Activated CD8-positive, alpha-beta T cell treated with anti-CD3 and anti-CD28 coated beads for 36 hours (primary cell): ENCODE results near the gene MYBPC1. TPM values are rescaled to one million over a fixed set of nuclear protein-coding genes. Genes with fewer than 3 reads are reported as not detected.

Source experiments
- ATAC-seq: fragments of 200-7000 bp; cut with Tn5 transposase; one replicate; pipeline ENCODE4 v1.10.0; 2021; ENCODE audit warnings: mild to moderate bottlenecking, moderate library complexity
- CTCF ChIA-PET: fragments of 350-600 bp; sonication (Branson Sonifier 250); formaldehyde crosslinking; loops from one replicate; lab custom pipeline; 2021; ENCODE audit warnings: antibody characterized with exemption; lab: Charles Lee
- POLR2A ChIA-PET: fragments of 350-600 bp; sonication (Branson Sonifier 250); formaldehyde crosslinking; loops from one replicate; lab custom pipeline; 2021; ENCODE audit warnings: antibody characterized with exemption; lab: Charles Lee
- DNase-seq: peaks from one replicate; pipeline ENCODE4 v3.0.0-alpha.2; 2020
- H3K27ac Mint-ChIP-seq: one replicate; pipeline ENCODE4 v1.8.0; 2021; ENCODE audit warnings: mild to moderate bottlenecking, mixed read lengths
- H3K27me3 Mint-ChIP-seq: one replicate; pipeline ENCODE4 v1.8.0; 2021; ENCODE audit warnings: mixed read lengths
- H3K36me3 Mint-ChIP-seq: one replicate; pipeline ENCODE4 v1.8.0; 2021; ENCODE audit warnings: low read depth, mixed read lengths
- H3K4me1 Mint-ChIP-seq: one replicate; pipeline ENCODE4 v1.8.0; 2021; ENCODE audit warnings: low read depth, mixed read lengths
- H3K4me3 Mint-ChIP-seq: one replicate; pipeline ENCODE4 v1.8.0; 2021; ENCODE audit warnings: mild to moderate bottlenecking, moderate library complexity, mixed read lengths
- H3K9me3 Mint-ChIP-seq: one replicate; pipeline ENCODE4 v1.8.0; 2021; ENCODE audit warnings: mixed read lengths
- intact Hi-C: fragments of 100-400 bp; cut with micrococcal nuclease; formaldehyde crosslinking; loops from one replicate; pipeline ENCODE4 v1.10.0; 2022
- total RNA-seq, 2 experiments: library from RNA; stranded (reverse); gene quantifications; one replicate each; pipeline ENCODE4 v1.2.3, GENCODE V29; 2021
- TF ChIP-seq, protein P1 (sequence below): fragments of 200-600 bp; IDR thresholded peaks from one replicate; pipeline ENCODE4 v1.8.0; 2022; ENCODE audit warnings: antibody characterized with exemption, mild to moderate bottlenecking

Gene MYBPC1
- total RNA-seq, 2 experiments from 2014 or later: not detected

GRCh38 chr12:101690544-101691098 is 95.8 kb downstream of the MYBPC1 start:
- POLR2A ChIA-PET: no interaction called here
- DNase-seq: no peak
- H3K4me3 Mint-ChIP-seq: no peak overlapping the region
- CTCF ChIA-PET: no interaction called here
- H3K4me1 Mint-ChIP-seq: peaks cover 2% of the 10 kb centered on the region
- intact Hi-C loops: no loop called here
- no peaks in the 10 kb centered on the region for H3K9me3 Mint-ChIP-seq
- no peak overlapping the region for H3K27ac Mint-ChIP-seq
- TF ChIP-seq, protein P1, sequence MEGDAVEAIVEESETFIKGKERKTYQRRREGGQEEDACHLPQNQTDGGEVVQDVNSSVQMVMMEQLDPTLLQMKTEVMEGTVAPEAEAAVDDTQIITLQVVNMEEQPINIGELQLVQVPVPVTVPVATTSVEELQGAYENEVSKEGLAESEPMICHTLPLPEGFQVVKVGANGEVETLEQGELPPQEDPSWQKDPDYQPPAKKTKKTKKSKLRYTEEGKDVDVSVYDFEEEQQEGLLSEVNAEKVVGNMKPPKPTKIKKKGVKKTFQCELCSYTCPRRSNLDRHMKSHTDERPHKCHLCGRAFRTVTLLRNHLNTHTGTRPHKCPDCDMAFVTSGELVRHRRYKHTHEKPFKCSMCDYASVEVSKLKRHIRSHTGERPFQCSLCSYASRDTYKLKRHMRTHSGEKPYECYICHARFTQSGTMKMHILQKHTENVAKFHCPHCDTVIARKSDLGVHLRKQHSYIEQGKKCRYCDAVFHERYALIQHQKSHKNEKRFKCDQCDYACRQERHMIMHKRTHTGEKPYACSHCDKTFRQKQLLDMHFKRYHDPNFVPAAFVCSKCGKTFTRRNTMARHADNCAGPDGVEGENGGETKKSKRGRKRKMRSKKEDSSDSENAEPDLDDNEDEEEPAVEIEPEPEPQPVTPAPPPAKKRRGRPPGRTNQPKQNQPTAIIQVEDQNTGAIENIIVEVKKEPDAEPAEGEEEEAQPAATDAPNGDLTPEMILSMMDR: no peak
- ATAC-seq: no peak
- no peaks in the 10 kb centered on the region for H3K27me3 Mint-ChIP-seq
- H3K36me3 Mint-ChIP-seq: no peaks in the 10 kb centered on the region

GRCh38 chr12:101691503-101692096 is 96.8 kb downstream of the MYBPC1 start:
- TF ChIP-seq, protein P1: no peak
- intact Hi-C loops: no loop called here
- ATAC-seq (no peak), DNase-seq (no peak)
- no peaks in the 10 kb centered on the region for H3K9me3 Mint-ChIP-seq
- no peak overlapping the region for H3K4me3 Mint-ChIP-seq
- H3K27ac Mint-ChIP-seq: no peak overlapping the region
- peaks cover 8% of the 10 kb centered on the region for H3K4me1 Mint-ChIP-seq
- no peaks in the 10 kb centered on the region for H3K36me3 Mint-ChIP-seq
- ChIA-PET CTCF (interaction anchor here (1.0 kb wide), 1 partner anchor 20 kb away, joined by 3 read pairs; no protein-coding TSS in a partner anchor), POLR2A (no interaction called here)
- no peaks in the 10 kb centered on the region for H3K27me3 Mint-ChIP-seq

DNA sequence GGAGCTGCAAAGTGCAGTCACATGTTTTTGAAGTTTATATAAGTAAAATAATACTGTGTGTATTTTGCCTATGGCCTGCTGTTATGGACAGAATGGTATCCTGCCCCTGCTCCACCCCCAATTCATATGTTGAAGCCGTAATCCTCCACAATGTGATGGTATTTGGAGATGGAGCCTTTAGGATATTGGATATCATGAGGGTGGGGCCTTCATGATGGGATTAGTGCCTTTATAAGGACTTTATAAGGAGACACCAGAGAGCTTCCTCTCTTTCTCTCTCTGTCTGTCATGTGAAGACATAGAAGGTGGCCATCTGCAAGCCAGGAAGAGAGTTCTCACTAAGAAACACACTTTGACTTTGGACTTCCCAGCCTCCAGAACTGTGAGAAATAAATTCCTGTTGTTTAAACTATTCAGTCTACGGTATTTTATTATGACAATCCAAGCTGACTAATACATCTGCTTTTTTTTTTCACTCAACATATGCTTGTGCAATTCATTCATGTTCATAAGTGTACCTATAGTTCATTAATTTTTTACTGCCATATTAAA is 99.6 kb downstream of the MYBPC1 start:
- ChIA-PET CTCF (interaction anchor here (0.9 kb wide), 1 partner anchor 78 kb away, joined by 3 read pairs; no protein-coding TSS in a partner anchor), POLR2A (no interaction called here)
- Mint-ChIP-seq H3K27me3 (no peaks in the 10 kb centered on the region), H3K36me3 (no peaks in the 10 kb centered on the region), H3K9me3 (no peaks in the 10 kb centered on the region), H3K27ac (no peak overlapping the region), H3K4me1 (peaks cover 19% of the 10 kb centered on the region), H3K4me3 (no peak overlapping the region)
- DNase-seq: no peak
- TF ChIP-seq, protein P1: no peak
- ATAC-seq: no peak
- intact Hi-C loops: no loop called here

GRCh38 chr12:101694986-101695385 is 100.2 kb downstream of the MYBPC1 start:
- ATAC-seq (no peak), DNase-seq (no peak)
- Mint-ChIP-seq H3K4me1 (peaks cover 24% of the 10 kb centered on the region), H3K9me3 (no peaks in the 10 kb centered on the region), H3K36me3 (no peaks in the 10 kb centered on the region), H3K4me3 (no peak overlapping the region), H3K27ac (no peak overlapping the region), H3K27me3 (no peaks in the 10 kb centered on the region)
- ChIA-PET POLR2A (no interaction called here), CTCF (interaction anchor here (0.9 kb wide), 1 partner anchor 78 kb away, joined by 3 read pairs; no protein-coding TSS in a partner anchor)
- TF ChIP-seq, protein P1: no peak
- intact Hi-C loops: no loop called here

GRCh38 chr12:101695706-101696105 is 100.9 kb downstream of the MYBPC1 start:
- TF ChIP-seq, protein P1: no peak
- Mint-ChIP-seq H3K27me3 (no peaks in the 10 kb centered on the region), H3K4me3 (no peak overlapping the region), H3K27ac (no peak overlapping the region), H3K4me1 (peaks cover 30% of the 10 kb centered on the region), H3K36me3 (no peaks in the 10 kb centered on the region), H3K9me3 (no peaks in the 10 kb centered on the region)
- intact Hi-C loops: no loop called here
- POLR2A ChIA-PET: no interaction called here
- CTCF ChIA-PET: no interaction called here
- ATAC-seq (no peak), DNase-seq (no peak)
